Esophagus muscularis mucosa (tissue), 4 donors: ENCODE results near the gene RASL11B. TPM values are rescaled to one million over a fixed set of nuclear protein-coding genes. Genes with fewer than 3 reads are reported as not detected.

Experiments
- DNase-seq: peaks from one replicate; pipeline ENCODE4 v3.0.0-alpha.2; 2017; ENCODE audit errors: extremely low spot score
- H3K27ac ChIP-seq, 4 donors: fragments of 200-600 bp; sonication (generic); replicated peaks in 1 of 4; 1 replicate in 3 of 4; 2 replicates in 1 of 4; pipeline ENCODE4 v1.5.1; 2016 to 2019; ENCODE audit warnings: mild to moderate bottlenecking in 1 of 4
- H3K27me3 ChIP-seq, 4 donors: fragments of 200-600 bp; sonication (generic); one replicate each; pipeline versions ENCODE4 v1.5.1 to v1.6.0; 2016 to 2019
- H3K36me3 ChIP-seq, 4 donors: fragments of 200-600 bp; sonication (generic); one replicate each; pipeline ENCODE4 v1.5.1; 2016 to 2019
- H3K4me1 ChIP-seq, 4 donors: fragments of 200-600 bp; sonication (generic); one replicate each; pipeline ENCODE4 v1.5.1; 2016 to 2019
- H3K4me3 ChIP-seq, 4 donors: fragments of 200-600 bp; sonication (generic); 1 replicate in 2 of 4; 2 replicates in 2 of 4; pipeline ENCODE4 v1.5.1; 2016 to 2019; ENCODE audit warnings: mild to moderate bottlenecking in 4 of 4, moderate library complexity in 1 of 4
- H3K9me3 ChIP-seq, 4 donors: fragments of 200-600 bp; sonication (generic); 1 replicate in 3 of 4; 2 replicates in 1 of 4; pipeline ENCODE4 v1.5.1; 2016 to 2019
- CTCF ChIP-seq, 3 experiments: fragments of 200-600 bp in 2 of 3; fragments of 450-650 bp in 1 of 3; sonication (generic) in 2 of 3; IDR thresholded peaks; one replicate each; pipeline ENCODE4 v1.5.1; 2017 to 2019; ENCODE audit warnings: antibody characterized with exemption in 3 of 3, mild to moderate bottlenecking in 2 of 3, moderate library complexity in 1 of 3
- EP300 ChIP-seq: sonication (generic); formaldehyde crosslinking; IDR thresholded peaks from one replicate; pipeline ENCODE4 v1.6.1; 2017; ENCODE audit warnings: antibody characterized with exemption
- POLR2A ChIP-seq: fragments of 450-650 bp; IDR thresholded peaks from one replicate; pipeline ENCODE4 v1.6.1; 2017; ENCODE audit warnings: antibody characterized with exemption, moderate library complexity, mild to moderate bottlenecking, low read depth
- POLR2AphosphoS5 ChIP-seq, 2 donors: sonication (generic); formaldehyde crosslinking; IDR thresholded peaks; one replicate each; pipeline ENCODE4 v1.6.1; 2017; ENCODE audit warnings: antibody characterized with exemption in 2 of 2
- WGBS: methylation state at CpG from one replicate; pipeline ENCODE4 v1.1.5; 2018; 5-methylcytosine and 5-hydroxymethylcytosine counted together
- intact Hi-C: fragments of 100-400 bp; cut with DNase I; formaldehyde crosslinking; loops from one replicate; pipeline ENCODE4 v1.15.1; 2023
- total RNA-seq, 4 donors: library from RNA; depleted of rRNA; stranded (reverse); fragments of >200 nt; gene quantifications; one replicate each; pipeline versions ENCODE4 v1.1.0 to v1.2.1, GENCODE V29; 2016

Gene RASL11B
- total RNA-seq, 4 donors from 2014 or later = 0.83 to 2.3 (median 1.3) TPM

GRCh38 chr4:52894443-52894842, 32.3 kb downstream of the RASL11B start:
- no peaks in the 10 kb centered on the region for H3K4me1 ChIP-seq
- intact Hi-C loops = no loop called here
- TF ChIP-seq POLR2AphosphoS5 (IDR thresholded peaks at IDR 0.05) (no peak), EP300 (no peak), CTCF (IDR thresholded peaks at IDR 0.05) (no peak), POLR2A (no peak)
- no peaks in the 10 kb centered on the region for H3K9me3 ChIP-seq
- no peaks in the 10 kb centered on the region for H3K36me3 ChIP-seq
- no peak overlapping the region for H3K27ac ChIP-seq
- no peak for DNase-seq
- H3K27me3 ChIP-seq = no peaks in the 10 kb centered on the region
- no peak overlapping the region for H3K4me3 ChIP-seq
- 90% methylated on average over 1 of the region's 1 CpG for WGBS

- 92% methylated on average over 4 of the region's 4 CpGs for WGBS
- H3K27ac ChIP-seq = no peak overlapping the region
- no peaks in the 10 kb centered on the region for H3K4me1 ChIP-seq
- H3K4me3 ChIP-seq = no peak overlapping the region
- intact Hi-C loops = no loop called here
- no peaks in the 10 kb centered on the region for H3K27me3 ChIP-seq
- DNase-seq = no peak
- H3K36me3 ChIP-seq = peaks cover 0 to 38% (median 0%) of the 10 kb centered on the region in 4 donors
- H3K9me3 ChIP-seq = no peaks in the 10 kb centered on the region
- TF ChIP-seq EP300 (no peak), POLR2A (no peak), POLR2AphosphoS5 (IDR thresholded peaks at IDR 0.05) (no peak), CTCF (IDR thresholded peaks at IDR 0.05) (no peak)
These were observed 41.2 kb downstream of the RASL11B start for GRCh38 chr4:52903273-52903672.

GRCh38 chr4:52904421-52904820, 42.3 kb downstream of the RASL11B start:
- H3K27me3 ChIP-seq = no peaks in the 10 kb centered on the region
- WGBS = 85% methylated on average over 4 of the region's 4 CpGs
- H3K36me3 ChIP-seq = peaks cover 0 to 38% (median 0%) of the 10 kb centered on the region in 4 donors
- H3K9me3 ChIP-seq = no peaks in the 10 kb centered on the region
- no peak for DNase-seq
- intact Hi-C loops = no loop called here
- H3K4me1 ChIP-seq = no peaks in the 10 kb centered on the region
- H3K4me3 ChIP-seq = no peak overlapping the region
- TF ChIP-seq CTCF (IDR thresholded peaks at IDR 0.05) = no peak
- no peak for TF ChIP-seq POLR2AphosphoS5 (IDR thresholded peaks at IDR 0.05)
- no peak for TF ChIP-seq EP300
- TF ChIP-seq POLR2A = no peak
- H3K27ac ChIP-seq = no peak overlapping the region

DNA sequence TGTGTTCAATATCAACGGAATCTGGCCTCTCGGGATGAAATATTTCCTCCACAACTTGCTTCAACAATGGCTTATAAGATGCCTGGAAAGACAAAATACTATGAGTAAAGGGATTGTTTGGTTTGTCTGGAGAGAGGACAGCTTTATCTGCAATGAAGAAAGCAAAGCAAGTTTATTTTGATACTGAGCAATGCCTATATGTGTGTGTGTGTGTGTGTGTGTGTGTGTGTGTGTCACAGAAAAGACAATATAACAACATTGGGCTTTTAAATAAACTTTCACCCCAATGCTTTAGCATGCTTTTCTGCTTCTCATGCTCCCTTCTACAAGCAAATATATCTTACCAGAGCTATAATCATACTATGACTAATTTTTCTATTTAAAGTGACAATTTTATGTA, 45.4 kb downstream of the RASL11B start:
- Histone ChIP-seq H3K27me3 (no peaks in the 10 kb centered on the region), H3K9me3 (no peaks in the 10 kb centered on the region), H3K36me3 (peaks cover 0 to 30% (median 0%) of the 10 kb centered on the region in 4 donors), H3K4me1 (no peaks in the 10 kb centered on the region), H3K27ac (no peak overlapping the region), H3K4me3 (no peak overlapping the region)
- 87% methylated on average over 2 of the region's 2 CpGs for WGBS
- intact Hi-C loops = no loop called here
- no peak for TF ChIP-seq EP300
- TF ChIP-seq CTCF (IDR thresholded peaks at IDR 0.05) = no peak
- no peak for TF ChIP-seq POLR2A
- no peak for TF ChIP-seq POLR2AphosphoS5 (IDR thresholded peaks at IDR 0.05)
- no peak for DNase-seq

DNA sequence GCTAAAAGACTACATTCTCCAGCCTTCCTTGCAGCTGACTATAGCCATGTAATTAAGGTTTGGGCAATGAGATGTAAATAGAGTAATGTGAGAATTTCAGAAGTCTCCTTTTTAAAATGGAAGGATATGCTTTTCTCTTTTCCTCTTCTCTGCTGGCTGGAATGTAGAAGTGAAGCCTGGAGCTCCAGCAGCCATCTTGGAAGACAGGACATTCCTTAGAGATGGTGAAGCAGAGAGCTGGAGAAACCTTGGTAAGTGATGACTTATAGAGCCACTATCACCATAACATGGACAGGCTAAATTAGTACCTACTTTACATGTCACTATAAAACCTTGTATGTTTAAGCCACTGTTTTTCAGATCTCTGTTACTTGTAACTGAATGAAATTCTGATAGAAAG, 48.0 kb downstream of the RASL11B start:
- Histone ChIP-seq H3K36me3 (peaks cover 0 to 19% (median 0%) of the 10 kb centered on the region in 4 donors), H3K4me1 (peaks cover 0 to 6% (median 2%) of the 10 kb centered on the region in 4 donors), H3K4me3 (no peak overlapping the region), H3K27ac (no peak overlapping the region), H3K9me3 (no peaks in the 10 kb centered on the region), H3K27me3 (no peaks in the 10 kb centered on the region)
- no peak for DNase-seq
- intact Hi-C loops = loop anchor here (10.0 kb wide), 1 partner anchor 65 kb away; no protein-coding TSS in a partner anchor
- TF ChIP-seq POLR2A (no peak), POLR2AphosphoS5 (IDR thresholded peaks at IDR 0.05) (no peak)
